Retina (tissue), 1 donor: ENCODE data around the gene GPN3.
"Not testable (repeated sequence)": the region's sequence is repeated elsewhere in the genome, so short reads cannot be mapped to it uniquely, and the experiment has no call there.

ENCODE experiments used
- DNase-seq: peaks from one replicate; pipeline ENCODE4 v3.0.0-alpha.2; 2016

GPN3 gene

GRCh38 chr12:110468214-110469048 lies at the start of gene GPN3, which contains the start of gene FAM216A:
GPN3 (minus strand) TSS chr12:110468257; CDS start chr12:110468203, 54 bp downstream.
FAM216A (plus strand) TSS chr12:110468845; CDS start chr12:110468876, 31 bp downstream.
- peak; percentile 99 for DNase-seq

- no peak for DNase-seq
These were observed 48.9 kb upstream of the GPN3 start for GRCh38 chr12:110516995-110517394.

DNA sequence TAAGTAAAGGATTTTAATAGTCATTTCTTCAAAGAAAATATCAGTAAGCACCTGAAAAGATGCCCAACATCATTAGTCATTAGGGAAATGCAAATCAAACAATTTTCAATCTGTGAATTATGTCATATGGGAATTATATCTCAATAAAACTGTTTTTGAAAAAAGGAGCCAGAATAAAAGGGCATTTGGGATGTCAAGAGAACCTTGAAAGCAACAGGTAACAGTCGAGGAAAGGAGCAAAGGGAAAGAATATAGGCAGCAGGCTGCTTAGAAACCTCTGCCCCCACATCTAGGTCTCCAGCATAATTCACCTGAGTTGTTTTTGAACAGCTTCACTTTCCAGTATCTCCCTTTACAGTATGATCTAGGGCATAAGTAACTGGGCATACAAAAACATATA lies 46.3 kb upstream of the GPN3 start:
- no peak for DNase-seq

DNA sequence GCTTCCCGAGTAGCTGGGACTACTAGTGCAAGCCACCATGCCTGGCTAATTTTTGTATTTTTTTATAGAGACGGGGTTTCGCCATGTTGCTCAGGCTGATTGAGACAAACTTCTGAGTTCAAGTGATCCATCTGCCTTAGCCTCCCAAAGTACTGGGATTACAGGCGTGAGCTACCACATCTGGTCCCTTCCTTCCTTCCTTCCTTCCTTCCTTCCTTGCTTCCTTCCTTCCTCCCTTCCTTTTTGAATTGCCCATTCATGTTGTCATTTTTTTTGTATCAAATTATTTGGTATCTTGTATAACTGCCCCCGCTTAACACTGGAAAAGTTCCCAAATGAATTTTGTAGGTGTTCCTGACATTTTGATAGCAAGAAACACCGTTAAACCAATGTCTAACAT lies 45.8 kb upstream of the GPN3 start:
- DNase-seq: no peak

DNA sequence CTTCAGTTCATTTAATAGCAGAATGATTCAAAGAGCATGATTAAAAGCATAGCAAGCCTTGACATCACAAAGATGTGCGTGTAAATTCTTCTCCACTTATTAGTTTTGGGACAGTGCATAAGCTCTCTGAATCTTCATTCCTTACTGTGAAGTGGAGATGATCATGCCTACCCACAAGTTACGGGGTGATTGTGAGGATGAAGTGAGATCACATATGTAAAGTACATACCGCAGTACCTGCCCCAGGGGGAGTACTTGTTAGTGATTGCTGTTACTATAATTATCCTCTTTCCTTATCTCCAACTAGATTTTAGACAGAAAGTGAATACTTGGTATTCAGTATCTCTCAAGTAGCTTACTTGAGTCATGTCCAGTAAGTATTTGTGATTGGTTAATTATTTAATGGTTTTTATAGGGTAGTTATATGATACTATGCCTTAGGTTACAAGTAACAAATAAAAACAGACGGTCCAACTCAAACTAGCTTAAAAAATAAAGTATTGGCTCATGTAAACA lies 40.1 kb upstream of the GPN3 start:
- no peak for DNase-seq

DNA sequence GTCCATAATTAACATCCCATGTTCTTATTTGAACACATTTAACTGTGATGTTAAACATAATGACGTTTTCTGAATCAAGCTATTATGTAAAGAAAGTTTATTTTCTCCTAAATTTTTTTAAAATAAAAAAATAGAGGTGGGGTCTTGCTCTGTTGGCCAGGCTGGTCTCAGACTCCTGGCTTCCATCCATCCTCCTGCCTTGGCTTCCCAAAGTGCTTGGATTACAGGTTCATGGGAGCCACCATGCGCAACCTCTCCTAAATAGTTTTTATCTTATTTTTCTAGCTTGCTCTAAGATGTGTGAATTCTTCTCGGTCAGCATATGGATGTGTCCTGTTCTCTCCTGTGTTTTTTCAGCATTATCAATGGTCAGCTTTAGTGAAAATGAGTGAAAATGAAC lies 37.3 kb upstream of the GPN3 start:
- no peak for DNase-seq

GRCh38 chr12:110503432-110503831 lies 35.4 kb upstream of the GPN3 start:
- no peak for DNase-seq

DNA sequence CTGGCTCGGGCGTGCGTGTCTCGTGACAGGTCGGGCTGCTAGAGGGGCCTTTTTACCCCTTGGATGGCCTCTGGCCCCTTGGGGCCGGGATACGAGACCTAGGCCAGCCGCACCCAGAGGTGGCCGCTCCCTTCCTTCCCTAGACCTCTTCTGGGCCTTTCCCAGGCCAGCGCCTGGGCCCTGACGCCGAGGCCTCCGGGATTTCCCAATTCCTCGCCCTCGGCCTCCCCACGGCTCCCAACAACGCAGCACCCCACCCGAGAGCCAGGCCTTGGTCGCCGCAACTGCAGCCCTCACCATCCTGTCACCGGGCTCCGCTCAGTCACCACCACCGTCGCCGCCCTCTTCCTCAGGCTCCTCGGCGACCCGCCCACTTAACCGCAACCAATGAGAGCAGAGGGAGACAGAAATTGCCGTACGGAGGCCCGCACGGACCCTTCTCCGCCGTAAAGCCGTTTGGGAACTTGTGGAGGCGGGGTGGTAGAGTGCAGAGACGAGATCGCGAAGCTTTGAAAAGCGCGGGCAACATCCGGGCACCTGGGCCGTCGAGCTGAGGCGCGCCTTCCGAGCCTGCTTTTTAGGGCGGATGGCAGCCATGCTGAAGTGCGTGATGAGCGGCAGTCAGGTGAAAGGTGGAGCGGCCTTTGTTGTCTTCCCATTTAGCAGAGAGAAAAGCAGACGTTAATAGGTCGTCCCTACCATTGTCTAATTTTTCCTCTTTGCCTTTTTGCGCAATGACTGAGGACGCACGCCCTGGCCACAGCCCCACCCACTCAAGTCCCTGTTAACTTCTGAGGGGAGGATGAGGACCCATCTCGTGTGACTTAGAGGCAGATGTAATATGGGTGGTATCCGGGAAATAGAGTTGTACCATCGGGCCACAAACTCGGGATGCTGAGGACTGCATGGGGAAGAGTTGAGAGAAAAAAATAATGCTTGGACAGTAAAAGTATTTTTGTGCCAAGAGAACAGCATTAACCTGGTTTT lies 34.0 kb upstream of the GPN3 start, which contains the start of the genes RAD9B and VPS29:
Gene RAD9B, plus strand, starts transcription at position 580 of the 987 bp plus-strand sequence. Its CDS starts 7 bp downstream, at position 587.
Gene VPS29, minus strand, starts transcription at position 360 of the 987 bp plus-strand sequence. Its CDS starts 60 bp downstream, at position 300.
- peak; percentile 99 for DNase-seq

- DNase-seq: no peak
These were observed 33.3 kb upstream of the GPN3 start for GRCh38 chr12:110501399-110501751.

GRCh38 chr12:110498984-110499706 lies 31.1 kb upstream of the GPN3 start:
- DNase-seq: no peak

DNA sequence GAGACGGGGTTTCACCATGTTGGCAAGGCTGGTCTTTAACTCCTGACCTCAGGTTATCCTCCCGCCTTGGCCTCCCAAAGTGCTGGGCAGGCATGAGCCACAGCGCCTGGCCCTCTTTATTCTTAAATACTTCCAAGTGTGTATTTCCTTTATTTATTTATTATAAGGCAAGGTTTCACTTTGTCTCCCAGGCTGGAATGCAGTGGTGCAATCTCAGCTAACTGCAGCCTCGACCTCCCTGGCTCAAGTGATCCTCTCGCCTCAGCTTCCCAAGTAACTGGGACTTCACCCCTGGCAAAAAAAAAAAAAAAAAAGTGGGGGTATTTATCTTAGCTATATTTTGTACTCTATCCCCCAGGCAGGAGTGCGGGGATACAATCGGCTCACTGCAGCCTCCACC lies 7.4 kb upstream of the GPN3 start:
- DNase-seq: no peak

GRCh38 chr12:110467847-110468213 lies 227 bp downstream of the GPN3 start:
- no peak for DNase-seq

DNA sequence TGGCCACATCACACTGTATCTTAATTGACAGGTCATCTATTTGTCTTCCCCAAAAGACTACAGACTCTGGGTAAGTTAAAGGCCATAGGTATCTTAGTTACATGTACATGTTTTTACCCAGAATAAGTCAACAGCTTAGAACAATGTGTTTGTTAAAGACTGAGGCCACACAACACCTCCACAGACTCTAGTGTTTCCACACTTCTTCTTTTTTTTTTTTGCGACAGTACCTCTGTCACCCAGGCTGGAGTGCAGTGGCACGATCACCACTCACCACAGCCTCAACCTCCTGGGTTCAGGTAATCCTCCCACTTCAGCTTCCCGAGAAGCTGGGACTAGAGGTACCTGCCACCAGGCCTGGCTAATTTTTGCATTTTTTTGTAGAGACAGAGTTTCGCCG lies 1.3 kb downstream of the GPN3 start:
- no peak for DNase-seq

- DNase-seq: not testable (repeated sequence)
These were observed 2.3 kb downstream of the GPN3 start for GRCh38 chr12:110465765-110466164.

DNA sequence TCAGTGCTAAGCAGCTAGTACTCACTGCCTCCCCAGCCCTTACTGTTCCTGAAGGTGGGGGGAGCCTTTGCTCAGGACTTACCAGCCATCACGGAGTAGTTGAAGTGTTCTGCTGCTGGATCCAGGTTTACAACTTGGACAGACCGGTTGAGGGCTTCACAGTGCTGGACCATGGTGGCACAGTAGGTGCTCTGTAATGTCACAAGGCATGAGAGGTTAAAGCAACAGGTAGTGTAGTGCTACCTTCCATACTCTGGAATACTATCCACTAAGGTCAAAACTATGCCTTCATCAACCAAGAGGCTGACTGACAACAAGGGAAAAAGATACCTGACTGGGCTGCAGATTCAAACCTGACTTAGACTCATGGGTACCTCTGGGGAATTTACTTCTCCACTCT lies 3.0 kb downstream of the GPN3 start:
- no peak for DNase-seq

DNA sequence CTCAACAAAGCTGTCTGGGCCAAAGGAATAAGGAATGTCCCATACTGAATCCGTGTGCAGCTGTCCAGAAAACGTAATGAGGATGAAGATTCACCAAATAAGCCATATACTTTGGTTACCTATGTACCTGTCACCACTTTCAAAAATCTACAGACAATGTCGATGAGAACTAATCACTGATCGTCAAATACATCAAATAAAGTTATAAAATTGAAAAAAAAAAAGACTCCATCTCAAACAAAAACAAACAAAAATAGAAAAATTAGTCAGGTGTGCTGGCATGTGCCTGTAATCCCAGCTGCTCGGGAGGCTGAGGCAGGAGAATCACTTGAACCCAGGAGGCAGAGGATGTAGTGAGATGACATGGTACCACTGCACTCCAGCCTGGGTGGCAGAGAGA lies 6.9 kb downstream of the GPN3 start:
- not testable (repeated sequence) for DNase-seq

- DNase-seq: no peak
These were observed 9.3 kb downstream of the GPN3 start for GRCh38 chr12:110458756-110459155.

DNA sequence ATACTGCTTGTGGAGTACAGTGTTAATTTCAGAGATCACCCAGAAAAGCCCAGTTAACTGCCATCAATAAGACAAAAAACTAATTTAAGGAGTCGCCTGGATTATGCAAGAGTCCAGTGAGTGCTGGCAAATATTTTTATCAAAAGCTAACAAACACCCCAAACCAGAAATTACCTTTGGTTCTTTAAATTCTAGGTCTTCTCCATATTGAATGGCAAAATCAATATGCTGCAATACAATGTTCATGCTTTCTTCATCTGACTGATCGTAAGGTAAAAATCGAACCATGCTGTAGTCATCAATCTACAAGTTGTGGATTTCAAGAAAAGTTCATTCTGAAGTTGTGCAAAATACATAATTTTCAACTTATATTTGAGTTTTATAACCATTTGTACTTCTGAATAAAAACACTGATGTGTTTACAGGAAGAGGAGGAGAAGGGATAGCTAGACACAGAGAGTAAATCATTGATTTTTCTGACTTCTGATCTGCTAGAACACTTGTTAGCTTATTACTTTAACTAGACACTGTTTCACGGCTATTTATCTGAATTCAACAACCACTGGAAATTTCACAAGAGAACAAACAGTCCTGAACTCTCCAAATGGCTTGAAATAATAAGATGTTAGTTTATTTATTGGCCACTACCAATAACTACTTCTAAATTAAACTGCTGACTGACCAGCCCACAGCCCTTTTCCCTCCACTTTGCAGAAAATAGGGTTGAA lies 14.3 kb downstream of the GPN3 start:
- no peak for DNase-seq

DNA sequence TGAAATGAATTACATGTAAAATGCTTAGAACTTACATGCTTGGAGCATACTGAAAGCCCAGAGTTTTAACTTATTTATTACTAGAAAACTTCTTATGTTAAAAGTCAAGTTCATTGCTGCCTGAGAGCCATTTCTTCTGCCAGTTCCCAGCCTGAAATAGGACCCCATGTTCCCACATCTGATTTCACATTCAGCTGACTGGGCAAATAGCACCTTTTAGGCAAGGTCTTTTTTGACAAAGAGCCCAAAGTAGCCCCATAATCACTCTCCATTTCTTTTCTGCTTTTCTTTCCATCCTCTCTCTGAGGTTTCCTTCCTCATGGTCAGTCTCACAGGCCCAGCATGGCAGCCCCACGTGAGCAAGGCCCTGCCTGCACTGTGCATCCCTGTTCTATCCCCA lies 16.8 kb downstream of the GPN3 start:
- no peak for DNase-seq

DNA sequence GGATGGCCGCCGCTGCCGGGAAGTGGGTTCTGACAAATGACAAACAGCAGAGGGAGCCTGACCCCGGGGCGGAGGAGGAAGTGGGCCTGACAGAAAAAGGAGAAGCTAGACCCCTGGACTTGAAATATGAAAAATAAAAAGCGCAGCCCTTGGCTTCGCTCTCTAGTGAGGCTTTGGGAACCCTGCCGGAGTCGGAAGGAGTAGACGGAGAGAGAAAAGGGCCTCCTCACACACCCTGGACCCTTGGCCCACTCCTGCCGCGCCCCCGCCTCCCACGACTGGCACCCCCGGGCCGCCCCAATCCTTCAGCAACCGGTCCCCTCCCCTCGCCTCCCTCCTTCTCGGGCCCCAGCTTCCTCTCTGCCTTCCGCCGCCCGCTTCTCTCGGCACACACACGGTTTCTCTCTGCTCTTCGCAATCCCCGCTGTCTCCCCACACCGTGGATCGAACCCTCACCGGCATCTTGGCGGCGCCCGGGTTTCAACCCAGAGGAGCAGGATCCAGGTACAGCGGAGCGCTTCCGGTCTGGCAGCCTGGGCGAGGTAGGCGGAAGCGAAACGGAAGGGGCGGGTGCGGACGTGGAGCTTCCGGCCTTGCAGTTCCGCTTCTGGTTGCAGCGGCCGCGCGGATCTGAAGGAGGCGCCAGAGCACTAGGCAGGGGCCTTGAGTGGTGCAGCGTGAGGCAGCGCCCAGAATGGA lies 18.1 kb downstream of the GPN3 start, which contains the start of gene ARPC3:
Gene ARPC3, minus strand, starts transcription at position 539 of the 699 bp plus-strand sequence. Its CDS starts 77 bp downstream, at position 462.
- peak; percentile 97 for DNase-seq

DNA sequence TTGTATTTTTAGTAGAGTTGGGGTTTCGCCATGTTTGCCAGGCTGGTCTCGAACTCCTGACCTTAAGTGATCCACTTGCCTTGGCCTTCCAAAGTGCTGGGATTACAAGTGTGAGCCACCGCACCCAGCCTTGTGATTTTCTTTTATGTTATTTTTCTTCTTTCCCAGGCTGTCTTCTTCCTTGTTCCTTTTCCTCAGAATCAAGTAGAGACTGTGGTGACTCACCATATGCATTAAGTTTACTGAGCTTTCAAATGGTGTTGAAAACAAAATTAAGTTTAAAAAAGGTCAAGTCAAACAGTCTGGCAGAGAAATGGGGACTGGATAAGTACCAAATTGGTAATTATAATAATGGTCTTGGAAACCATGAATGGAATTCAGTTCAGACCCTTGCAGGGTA lies 23.6 kb downstream of the GPN3 start:
- no peak for DNase-seq
